HepG2 (cell line): Measurements from ENCODE around the gene KCNIP3.

ENCODE experiments used
- E2F5 ChIP-seq: sonication (generic); formaldehyde crosslinking; conservative IDR thresholded peaks from 2 replicates; pipeline ENCODE4 v1.4.0; 2020; ENCODE audit warnings: missing genetic modification reagents
- JUN ChIP-seq: sonication (generic); formaldehyde crosslinking; IDR thresholded peaks from 2 replicates; pipeline ENCODE4 v1.4.0; 2020; ENCODE audit warnings: mild to moderate bottlenecking, missing genetic modification reagents
- MNT ChIP-seq: fragments of 450-650 bp; IDR thresholded peaks from 2 replicates; pipeline ENCODE4 v1.6.1; 2016
- MXD4 ChIP-seq: IDR thresholded peaks from 2 replicates; pipeline ENCODE4 v1.6.1; 2016; ENCODE audit warnings: mild to moderate bottlenecking, missing biosample characterization, missing genetic modification reagents
- SMC3 ChIP-seq: IDR thresholded peaks from 2 replicates; pipeline ENCODE4 v1.6.1; 2011; ENCODE audit warnings: low read length, improper control_type of control experiment
- ZNF333 ChIP-seq: sonication (generic); formaldehyde crosslinking; IDR thresholded peaks from 2 replicates; pipeline ENCODE4 v1.4.0; 2020; ENCODE audit warnings: mild to moderate bottlenecking, missing genetic modification reagents, borderline replicate concordance
- ZNF431 ChIP-seq: sonication (generic); formaldehyde crosslinking; IDR thresholded peaks from 2 replicates; pipeline ENCODE4 v1.9.0; 2022; ENCODE audit warnings: missing genetic modification reagents, low read depth, mild to moderate bottlenecking, borderline replicate concordance

- TF ChIP-seq MXD4 (CRISPR knock-in tag) (no peak), MNT (no peak), SMC3 (no peak), ZNF431 (CRISPR knock-in tag) (no peak), JUN (CRISPR knock-in tag) (no peak), E2F5 (CRISPR knock-in tag) (no peak), ZNF333 (CRISPR knock-in tag) (no peak)
Measured at GRCh38 chr2:95330794-95331338, 33.7 kb downstream of the KCNIP3 start.
